GM21619 (cell line): ENCODE results near the gene SYT8.
"Not testable (repeated sequence)": the region's sequence is repeated elsewhere in the genome, so short reads cannot be mapped to it uniquely, and the experiment has no call there.

ENCODE experiments used
- ATAC-seq: cut with Tn5 transposase; IDR thresholded peaks from one replicate; pipeline ENCODE4 v1.9.1; 2021; ENCODE audit not compliant: unreplicated experiment

Gene SYT8

GRCh38 chr11:1834779-1835670, at the start of gene SYT8:
TSS of gene SYT8 (plus strand) at chr11:1834990. CDS start at chr11:1835106, 116 bp downstream.
- ATAC-seq, result no peak

GRCh38 chr11:1785749-1786413, 48.9 kb upstream of the SYT8 start:
- ATAC-seq, result no peak

GRCh38 chr11:1786466-1786865, 48.3 kb upstream of the SYT8 start:
- ATAC-seq, result no peak

GRCh38 chr11:1791912-1792311, 42.9 kb upstream of the SYT8 start:
- no peak for ATAC-seq

GRCh38 chr11:1792461-1792860, 42.3 kb upstream of the SYT8 start:
- ATAC-seq, result no peak

- ATAC-seq, result no peak
Measured at GRCh38 chr11:1793081-1793480, 41.7 kb upstream of the SYT8 start.

- no peak for ATAC-seq
Measured at GRCh38 chr11:1796413-1797011, 38.3 kb upstream of the SYT8 start.

GRCh38 chr11:1797391-1798125, 37.2 kb upstream of the SYT8 start:
- no peak for ATAC-seq

GRCh38 chr11:1803246-1803645, 31.5 kb upstream of the SYT8 start:
- no peak for ATAC-seq

GRCh38 chr11:1803835-1804519, 30.8 kb upstream of the SYT8 start:
- not testable (repeated sequence) for ATAC-seq

GRCh38 chr11:1805525-1805924, 29.3 kb upstream of the SYT8 start:
- ATAC-seq, result no peak

- no peak for ATAC-seq
Measured at GRCh38 chr11:1807264-1807995, 27.4 kb upstream of the SYT8 start.

GRCh38 chr11:1810761-1811160, 24.0 kb upstream of the SYT8 start:
- ATAC-seq, result no peak

GRCh38 chr11:1812274-1812673, 22.5 kb upstream of the SYT8 start:
- no peak for ATAC-seq

- no peak for ATAC-seq
Measured at GRCh38 chr11:1812801-1813200, 22.0 kb upstream of the SYT8 start.

GRCh38 chr11:1813356-1813755, 21.4 kb upstream of the SYT8 start:
- not testable (repeated sequence) for ATAC-seq

GRCh38 chr11:1814691-1815090, 20.1 kb upstream of the SYT8 start:
- ATAC-seq, result no peak

GRCh38 chr11:1815311-1815710, 19.5 kb upstream of the SYT8 start:
- ATAC-seq, result no peak

GRCh38 chr11:1815751-1816150, 19.0 kb upstream of the SYT8 start:
- ATAC-seq, result no peak

GRCh38 chr11:1817000-1817399, 17.8 kb upstream of the SYT8 start:
- no peak for ATAC-seq
